ENCODE measurements around the gene ZNF217. TPM values are rescaled to one million over a fixed set of nuclear protein-coding genes. Genes with fewer than 3 reads are reported as not detected.
"Not testable (repeated sequence)": the region's sequence is repeated elsewhere in the genome, so short reads cannot be mapped to it uniquely, and the experiment has no call there.

ZNF217 gene
- total RNA-seq, 1 experiment from 2014 or later = 33.8 TPM

- Histone ChIP-seq H3K79me2 (ENCODE audit: insufficient read depth, low read length) (no peaks in the 10 kb centered on the region), H3K36me3 (ENCODE audit: control insufficient read depth in 1 of 2, insufficient read depth in 2 of 2, low read length in 2 of 2) (no peaks in the 10 kb centered on the region), H3K27ac (ENCODE audit: low read depth, low read length) (no peak overlapping the region), H3K4me2 (ENCODE audit: low read length) (no peak overlapping the region), H2AFZ (ENCODE audit: low read depth, low read length, poor library complexity, severe bottlenecking) (no peak overlapping the region), H3K9me3 (ENCODE audit: control insufficient read depth in 1 of 2, insufficient read depth in 1 of 2, low read depth in 1 of 2, low read length in 2 of 2) (no peaks in the 10 kb centered on the region), H3K27me3 (ENCODE audit: insufficient read depth, low read length) (no peaks in the 10 kb centered on the region), H3K4me3 (replicated peaks in 1 of 2; ENCODE audit: low read depth in 1 of 2, low read length in 2 of 2) (no peak overlapping the region), H4K20me1 (ENCODE audit: insufficient read depth) (no peaks in the 10 kb centered on the region), H3K9me2 (ENCODE audit: insufficient read depth) (no peaks in the 10 kb centered on the region), H3K9ac (ENCODE audit: low read length) (no peak overlapping the region), H3K4me1 (ENCODE audit: control insufficient read depth in 1 of 2, insufficient read depth in 2 of 2, low read length in 2 of 2) (peaks cover 3 to 9% of the 10 kb centered on the region in 2 experiments)
- ChIA-PET POLR2A (no interaction called here), RAD21 (ENCODE audit: low non-redundant PET in 1 of 2, low total read pairs in 2 of 2, uncharacterized antibody in 2 of 2, unreplicated experiment in 2 of 2) (no interaction called here), CTCF (no interaction called here)
- DNase-seq (ENCODE audit: low read depth, low spot score) (no peak), ATAC-seq (no peak)
- BruUV-seq (replicated peaks) = no TSS peak
- intact Hi-C loops (cut with micrococcal nuclease) = no loop called here
- TF ChIP-seq YY1 (IDR thresholded peaks at IDR 0.05; ENCODE audit: extremely low read depth, insufficient replicate concordance, low read depth, low read length) (no peak), CBX3 (IDR thresholded peaks at IDR 0.05; ENCODE audit: low read depth) (no peak)
These were observed 68.9 kb downstream of the ZNF217 start for GRCh38 chr20:53524589-53525312.

- intact Hi-C loops (cut with micrococcal nuclease); H3K36me3 ChIP-seq (ENCODE audit: control insufficient read depth in 1 of 2, insufficient read depth in 2 of 2, low read length in 2 of 2); H3K79me2 ChIP-seq (ENCODE audit: insufficient read depth, low read length); H4K20me1 ChIP-seq (ENCODE audit: insufficient read depth); H3K4me2 ChIP-seq (ENCODE audit: low read length); ATAC-seq; H3K4me3 ChIP-seq (replicated peaks in 1 of 2; ENCODE audit: low read depth in 1 of 2, low read length in 2 of 2); POLR2A ChIA-PET; H3K9me3 ChIP-seq (ENCODE audit: control insufficient read depth in 1 of 2, insufficient read depth in 1 of 2, low read depth in 1 of 2, low read length in 2 of 2); H3K27ac ChIP-seq (ENCODE audit: low read depth, low read length); H3K4me1 ChIP-seq (ENCODE audit: control insufficient read depth in 1 of 2, insufficient read depth in 2 of 2, low read length in 2 of 2); H3K9me2 ChIP-seq (ENCODE audit: insufficient read depth); RAD21 ChIA-PET (ENCODE audit: low non-redundant PET in 1 of 2, low total read pairs in 2 of 2, uncharacterized antibody in 2 of 2, unreplicated experiment in 2 of 2); BruUV-seq (replicated peaks); CTCF ChIA-PET; H3K27me3 ChIP-seq (ENCODE audit: insufficient read depth, low read length); DNase-seq (ENCODE audit: low read depth, low spot score); H3K9ac ChIP-seq (ENCODE audit: low read length); H2AFZ ChIP-seq (ENCODE audit: low read depth, low read length, poor library complexity, severe bottlenecking): not testable (repeated sequence)
These were observed 70.0 kb downstream of the ZNF217 start for GRCh38 chr20:53523615-53524014.
